Panc1 (cell line): ENCODE measurements around the gene ORC4. TPM values are rescaled to one million over a fixed set of nuclear protein-coding genes. Genes with fewer than 3 reads are reported as not detected.

ENCODE experiments used
- ATAC-seq: fragments of 200-7000 bp; cut with Tn5 transposase; 2 replicates; pipeline ENCODE4 v1.9.1; 2020; ENCODE audit warnings: mild to moderate bottlenecking, moderate library complexity
- BruUV-seq: library from RNA; stranded (reverse); fragments of 400-500 nt; replicated peaks from 2 replicates; lab custom pipeline; 2021; lab: Mats Ljungman, UMichigan
- CTCF ChIA-PET: fragments of 300-600 bp; sonication (Branson Sonifier 250); formaldehyde crosslinking; loops from one replicate; lab custom pipeline; 2022; ENCODE audit warnings: antibody characterized with exemption; lab: Charles Lee
- POLR2A ChIA-PET: fragments of 300-600 bp; sonication (Branson Sonifier 250); formaldehyde crosslinking; loops from one replicate; lab custom pipeline; 2022; ENCODE audit warnings: antibody characterized with exemption; lab: Charles Lee
- DNase-seq: peaks from one replicate; pipeline ENCODE4 v3.0.0-alpha.2; 2010; ENCODE audit warnings: low read depth, low spot score
- H3K27ac ChIP-seq: 2 replicates; pipeline ENCODE4 v1.5.1; 2011; ENCODE audit warnings: mild to moderate bottlenecking, low read length, inconsistent platforms
- H3K27me3 ChIP-seq: fragments of 200-500 bp; sonication (Bioruptor generic); 2 replicates; pipeline ENCODE4 v1.6.0; 2014; ENCODE audit warnings: low read length, inconsistent platforms; ENCODE audit not compliant: control insufficient read depth, insufficient read depth
- H3K36me3 ChIP-seq: fragments of 200-500 bp; sonication (Bioruptor generic); 2 replicates; pipeline ENCODE4 v1.5.1; 2014; ENCODE audit warnings: inconsistent platforms, mild to moderate bottlenecking, low read length, moderate library complexity; ENCODE audit not compliant: control insufficient read depth, insufficient read depth
- H3K4me1 ChIP-seq: 2 replicates; pipeline ENCODE4 v1.5.1; 2011; ENCODE audit warnings: inconsistent platforms, mild to moderate bottlenecking, low read length, moderate library complexity; ENCODE audit not compliant: control insufficient read depth, insufficient read depth
- H3K4me3 ChIP-seq, 2 experiments: 2 replicates each; pipeline ENCODE4 v1.5.1; 2011 to 2012; ENCODE audit warnings: low read depth in 2 of 2, low read length in 2 of 2, mild to moderate bottlenecking in 2 of 2, inconsistent platforms in 1 of 2, moderate library complexity in 1 of 2
- H3K9me3 ChIP-seq: fragments of 200-500 bp; sonication (Bioruptor generic); 2 replicates; pipeline ENCODE4 v1.5.1; 2014; ENCODE audit warnings: low read depth, mild to moderate bottlenecking, inconsistent platforms, low read length, moderate library complexity; ENCODE audit not compliant: control insufficient read depth, insufficient read depth
- CTCF ChIP-seq: fragments of 450-650 bp; IDR thresholded peaks from 2 replicates; pipeline ENCODE4 v1.5.1; 2017; ENCODE audit warnings: mild to moderate bottlenecking
- POLR2AphosphoS5 ChIP-seq: IDR thresholded peaks from 2 replicates; pipeline ENCODE4 v1.6.1; 2012; ENCODE audit warnings: mild to moderate bottlenecking, low read depth, low read length, moderate library complexity
- SIN3A ChIP-seq: IDR thresholded peaks from 2 replicates; pipeline ENCODE4 v1.6.1; 2012; ENCODE audit warnings: low read depth, mild to moderate bottlenecking, low read length, moderate library complexity, borderline replicate concordance; ENCODE audit not compliant: insufficient read depth
- TCF7L2 ChIP-seq: IDR thresholded peaks from 2 replicates; pipeline ENCODE4 v1.6.1; 2011; ENCODE audit warnings: mild to moderate bottlenecking, low read depth, low read length, inconsistent platforms
- in situ Hi-C: cut with HindIII; loops from 2 replicates; pipeline ENCODE4 v1.10.0; 2016; ENCODE audit warnings: low sequenced_read_pairs, low pct_unique_long_range_greater_than_20kb
- intact Hi-C: fragments of 100-400 bp; cut with micrococcal nuclease; formaldehyde crosslinking; loops from one replicate; pipeline ENCODE4 v1.10.0; 2022; ENCODE audit not compliant: unreplicated experiment
- total RNA-seq: library from RNA; stranded (reverse); gene quantifications from one replicate; pipeline ENCODE4 v1.2.1, GENCODE V29; 2021; ENCODE audit not compliant: unreplicated experiment
- TF ChIP-seq, protein P1 (sequence below), 2 experiments: IDR thresholded peaks; 2 replicates each; pipeline ENCODE4 v1.6.1; 2011 to 2012; ENCODE audit warnings: low read depth in 2 of 2, control low read depth in 1 of 2, low read length in 1 of 2, mild to moderate bottlenecking in 1 of 2, moderate library complexity in 1 of 2; ENCODE audit not compliant: insufficient read depth in 1 of 2

Gene ORC4
- total RNA-seq, 1 experiment from 2014 or later = 43.3 TPM

DNA sequence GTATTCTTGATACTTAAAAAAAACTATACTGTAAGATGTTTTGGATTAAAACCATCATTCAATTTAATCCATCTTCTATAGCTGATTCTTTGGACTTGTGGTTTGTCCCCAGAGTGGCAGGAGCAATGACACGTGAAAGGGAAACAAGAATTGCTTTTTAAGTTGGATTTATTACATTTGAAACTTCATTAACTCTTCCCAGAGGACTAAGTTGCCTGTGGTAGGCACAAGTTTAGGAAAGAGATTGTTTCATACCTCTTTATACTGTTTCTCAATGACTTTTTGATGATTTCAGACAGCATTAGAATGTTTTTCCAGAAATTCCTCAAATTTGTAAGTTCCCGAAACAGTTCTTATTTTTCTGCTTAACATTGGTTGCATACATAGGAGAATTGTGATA lies 134.4 kb downstream of the ORC4 start:
- no peak overlapping the region for H3K4me3 ChIP-seq
- ATAC-seq (no peak), DNase-seq (no peak)
- no peaks in the 10 kb centered on the region for H3K36me3 ChIP-seq
- BruUV-seq = no TSS peak
- H3K27ac ChIP-seq = no peak overlapping the region
- no peak for TF ChIP-seq SIN3A
- no peak for TF ChIP-seq TCF7L2
- TF ChIP-seq POLR2AphosphoS5 = no peak
- TF ChIP-seq, protein P1, sequence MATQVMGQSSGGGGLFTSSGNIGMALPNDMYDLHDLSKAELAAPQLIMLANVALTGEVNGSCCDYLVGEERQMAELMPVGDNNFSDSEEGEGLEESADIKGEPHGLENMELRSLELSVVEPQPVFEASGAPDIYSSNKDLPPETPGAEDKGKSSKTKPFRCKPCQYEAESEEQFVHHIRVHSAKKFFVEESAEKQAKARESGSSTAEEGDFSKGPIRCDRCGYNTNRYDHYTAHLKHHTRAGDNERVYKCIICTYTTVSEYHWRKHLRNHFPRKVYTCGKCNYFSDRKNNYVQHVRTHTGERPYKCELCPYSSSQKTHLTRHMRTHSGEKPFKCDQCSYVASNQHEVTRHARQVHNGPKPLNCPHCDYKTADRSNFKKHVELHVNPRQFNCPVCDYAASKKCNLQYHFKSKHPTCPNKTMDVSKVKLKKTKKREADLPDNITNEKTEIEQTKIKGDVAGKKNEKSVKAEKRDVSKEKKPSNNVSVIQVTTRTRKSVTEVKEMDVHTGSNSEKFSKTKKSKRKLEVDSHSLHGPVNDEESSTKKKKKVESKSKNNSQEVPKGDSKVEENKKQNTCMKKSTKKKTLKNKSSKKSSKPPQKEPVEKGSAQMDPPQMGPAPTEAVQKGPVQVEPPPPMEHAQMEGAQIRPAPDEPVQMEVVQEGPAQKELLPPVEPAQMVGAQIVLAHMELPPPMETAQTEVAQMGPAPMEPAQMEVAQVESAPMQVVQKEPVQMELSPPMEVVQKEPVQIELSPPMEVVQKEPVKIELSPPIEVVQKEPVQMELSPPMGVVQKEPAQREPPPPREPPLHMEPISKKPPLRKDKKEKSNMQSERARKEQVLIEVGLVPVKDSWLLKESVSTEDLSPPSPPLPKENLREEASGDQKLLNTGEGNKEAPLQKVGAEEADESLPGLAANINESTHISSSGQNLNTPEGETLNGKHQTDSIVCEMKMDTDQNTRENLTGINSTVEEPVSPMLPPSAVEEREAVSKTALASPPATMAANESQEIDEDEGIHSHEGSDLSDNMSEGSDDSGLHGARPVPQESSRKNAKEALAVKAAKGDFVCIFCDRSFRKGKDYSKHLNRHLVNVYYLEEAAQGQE (IDR thresholded peaks at IDR 0.05; ENCODE audit: insufficient read depth in 1 of 2, low read depth in 2 of 2, low read length in 1 of 2) = no peak
- no peak for TF ChIP-seq CTCF
- no peaks in the 10 kb centered on the region for H3K9me3 ChIP-seq
- in situ Hi-C loops (no loop called here), intact Hi-C loops (no loop called here)
- H3K4me1 ChIP-seq = no peaks in the 10 kb centered on the region
- no peaks in the 10 kb centered on the region for H3K27me3 ChIP-seq
- ChIA-PET CTCF (no interaction called here), POLR2A (no interaction called here)

GRCh38 chr2:147884830-147885229 lies 135.7 kb downstream of the ORC4 start:
- Histone ChIP-seq H3K9me3 (no peaks in the 10 kb centered on the region), H3K27me3 (no peaks in the 10 kb centered on the region), H3K36me3 (no peaks in the 10 kb centered on the region), H3K4me3 (no peak overlapping the region), H3K27ac (no peak overlapping the region), H3K4me1 (no peaks in the 10 kb centered on the region)
- in situ Hi-C loops = no loop called here
- DNase-seq = no peak
- ATAC-seq = no peak
- BruUV-seq = no TSS peak
- ChIA-PET POLR2A (no interaction called here), CTCF (no interaction called here)
- intact Hi-C loops = no loop called here
- TF ChIP-seq CTCF (no peak), TCF7L2 (no peak), POLR2AphosphoS5 (no peak), SIN3A (no peak)
- TF ChIP-seq, protein P1 (IDR thresholded peaks at IDR 0.05; ENCODE audit: insufficient read depth in 1 of 2, low read depth in 2 of 2, low read length in 1 of 2) = no peak
